Hematopoietic multipotent progenitor cell treated with erythropoietin and hydrocortisone succinate and interleukin-3 and kit ligand, for 4 days (in vitro differentiated cells): ENCODE measurements around the gene SLC11A1.

Experiments
- DNase-seq: peaks from one replicate; pipeline ENCODE4 v3.0.0-alpha.2; 2015

Gene SLC11A1

DNA sequence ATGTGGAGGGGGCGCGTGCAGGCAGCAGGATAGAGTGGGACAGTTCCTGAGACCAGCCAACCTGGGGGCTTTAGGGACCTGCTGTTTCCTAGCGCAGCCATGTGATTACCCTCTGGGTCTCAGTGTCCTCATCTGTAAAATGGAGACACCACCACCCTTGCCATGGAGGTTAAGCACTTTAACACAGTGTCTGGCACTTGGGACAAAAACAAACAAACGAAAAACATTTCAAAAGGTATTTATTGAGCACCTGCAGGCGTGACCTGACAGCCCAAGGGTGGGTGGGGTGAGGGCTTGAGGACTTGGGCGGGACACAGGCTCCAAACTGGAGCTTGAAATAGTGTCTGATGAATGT lies 13.0 kb downstream of the SLC11A1 start:
- DNase-seq: no peak

GRCh38 chr2:218395456-218395825 lies 13.4 kb downstream of the SLC11A1 start:
- peak; percentile 54 for DNase-seq

- peak; percentile 99 for DNase-seq
Measured at GRCh38 chr2:218395826-218396687, 14.0 kb downstream of the SLC11A1 start.

DNA sequence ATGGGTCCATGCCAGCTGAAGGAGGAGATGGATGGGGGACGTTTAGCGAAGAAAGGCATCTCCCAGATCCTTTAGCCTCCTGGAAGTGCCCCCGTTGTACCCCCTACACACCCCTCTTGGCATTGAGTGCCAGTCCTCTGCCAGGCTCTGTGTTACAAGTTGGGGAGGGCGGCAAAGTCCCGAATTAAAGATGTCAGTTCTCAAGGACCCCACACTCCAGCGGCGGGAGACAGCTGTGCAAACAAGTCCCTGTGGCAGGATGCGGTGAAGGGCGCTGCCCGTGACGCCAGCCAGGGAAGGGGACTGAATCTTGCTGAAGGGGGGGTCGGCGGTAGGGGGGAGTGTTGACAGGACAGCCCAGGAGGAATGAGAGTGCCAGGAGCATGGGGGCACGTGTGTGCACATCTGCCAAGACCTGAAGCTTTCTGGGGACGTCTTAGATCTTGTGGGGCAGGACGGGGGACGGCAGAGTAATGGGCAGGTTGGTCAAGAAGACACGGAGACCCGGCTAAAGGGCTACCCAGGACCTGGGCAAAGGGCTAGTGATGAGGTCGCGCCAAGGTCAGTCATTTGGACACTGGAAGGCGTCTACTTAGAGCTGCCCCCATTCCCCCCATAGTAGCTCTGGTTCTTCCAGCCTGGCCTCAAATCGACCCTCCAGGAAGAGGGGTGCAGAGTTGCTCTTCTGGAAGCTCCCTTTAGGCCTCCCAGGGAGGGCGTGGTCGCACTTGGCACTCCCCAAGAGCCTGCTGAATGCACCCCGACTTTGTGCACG lies 14.8 kb downstream of the SLC11A1 start:
- DNase-seq: peak; percentile 93

- DNase-seq: no peak
Measured at GRCh38 chr2:218397463-218397819, 15.4 kb downstream of the SLC11A1 start.

GRCh38 chr2:218397820-218398436 lies 15.9 kb downstream of the SLC11A1 start:
- peak; percentile 98 for DNase-seq

- peak; percentile 91 for DNase-seq
Measured at GRCh38 chr2:218398437-218399390, 16.6 kb downstream of the SLC11A1 start.

DNA sequence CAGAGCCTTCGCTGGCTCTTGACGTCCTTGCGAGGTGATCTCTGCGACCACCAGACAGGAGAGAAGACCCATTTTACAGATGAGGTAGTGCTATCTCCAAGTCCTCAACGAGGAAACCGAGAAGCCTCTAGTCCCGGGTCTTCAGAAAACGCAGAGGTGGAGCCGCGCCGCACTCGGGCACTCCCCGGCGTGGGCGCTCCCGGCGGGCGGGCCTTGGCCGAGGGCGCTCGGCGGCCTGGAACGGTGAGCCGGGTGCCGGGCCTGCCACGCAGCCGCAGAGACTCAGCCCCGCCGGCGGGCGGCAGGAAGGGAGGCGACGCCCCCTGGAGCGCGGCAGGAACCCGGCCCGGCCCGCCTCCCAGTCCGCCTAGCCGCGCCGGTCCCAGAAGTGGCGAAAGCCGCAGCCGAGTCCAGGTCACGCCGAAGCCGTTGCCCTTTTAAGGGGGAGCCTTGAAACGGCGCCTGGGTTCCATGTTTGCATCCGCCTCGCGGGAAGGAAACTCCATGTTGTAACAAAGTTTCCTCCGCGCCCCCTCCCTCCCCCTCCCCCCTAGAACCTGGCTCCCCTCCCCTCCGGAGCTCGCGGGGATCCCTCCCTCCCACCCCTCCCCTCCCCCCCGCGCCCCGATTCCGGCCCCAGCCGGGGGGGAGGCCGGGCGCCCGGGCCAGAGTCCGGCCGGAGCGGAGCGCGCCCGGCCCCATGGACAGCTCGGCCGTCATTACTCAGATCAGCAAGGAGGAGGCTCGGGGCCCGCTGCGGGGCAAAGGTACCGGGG lies 17.5 kb downstream of the SLC11A1 start, which contains the start of gene CTDSP1:
TSS of gene CTDSP1 (plus strand) at position 478 of the 776 bp plus-strand sequence. CDS start at position 701, 223 bp downstream.
- peak; percentile 99 for DNase-seq

- peak; percentile 72 for DNase-seq
Measured at GRCh38 chr2:218400167-218400929, 18.3 kb downstream of the SLC11A1 start.

DNA sequence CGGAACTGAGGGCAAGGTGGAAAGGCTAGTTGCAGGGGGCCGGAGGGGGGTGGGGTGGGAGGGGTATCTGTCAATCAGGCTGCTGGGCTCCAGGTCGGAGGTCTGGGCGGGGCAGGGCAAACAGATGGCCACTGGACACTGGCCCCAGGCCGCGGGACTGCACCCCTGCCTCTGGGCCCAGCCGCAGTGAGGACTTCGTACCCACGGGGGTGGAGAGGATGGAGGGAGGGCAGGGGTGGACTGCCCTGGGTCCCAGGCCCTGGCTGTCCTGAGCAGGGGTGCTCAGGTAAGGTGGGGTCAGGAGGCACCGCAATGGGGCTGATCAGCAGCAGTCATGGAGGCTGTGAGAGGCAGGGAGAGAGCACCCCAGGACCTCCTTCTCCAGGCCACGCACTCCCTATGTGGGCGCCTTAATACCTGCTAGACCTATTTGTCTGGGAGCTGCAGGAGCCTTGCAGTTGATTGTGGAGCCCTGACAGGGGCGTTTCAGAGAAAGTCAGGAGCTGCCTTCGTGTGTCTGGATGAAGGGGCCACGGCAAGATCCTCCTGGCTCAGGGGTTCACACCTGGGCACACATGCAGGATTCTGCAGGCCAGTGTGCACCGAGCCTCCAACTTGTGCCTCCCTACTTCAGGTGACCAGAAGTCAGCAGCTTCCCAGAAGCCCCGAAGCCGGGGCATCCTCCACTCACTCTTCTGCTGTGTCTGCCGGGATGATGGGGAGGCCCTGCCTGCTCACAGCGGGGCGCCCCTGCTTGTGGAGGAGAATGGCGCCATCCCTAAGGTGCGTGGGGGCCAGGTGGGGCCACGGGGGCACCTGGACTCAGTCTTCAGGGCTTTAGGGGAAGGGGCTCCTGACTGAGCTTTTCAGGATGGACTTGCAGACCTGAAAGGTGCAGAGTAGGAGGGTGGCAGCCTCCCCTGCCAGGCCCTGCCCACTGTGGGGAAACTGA lies 19.1 kb downstream of the SLC11A1 start:
- DNase-seq: no peak

DNA sequence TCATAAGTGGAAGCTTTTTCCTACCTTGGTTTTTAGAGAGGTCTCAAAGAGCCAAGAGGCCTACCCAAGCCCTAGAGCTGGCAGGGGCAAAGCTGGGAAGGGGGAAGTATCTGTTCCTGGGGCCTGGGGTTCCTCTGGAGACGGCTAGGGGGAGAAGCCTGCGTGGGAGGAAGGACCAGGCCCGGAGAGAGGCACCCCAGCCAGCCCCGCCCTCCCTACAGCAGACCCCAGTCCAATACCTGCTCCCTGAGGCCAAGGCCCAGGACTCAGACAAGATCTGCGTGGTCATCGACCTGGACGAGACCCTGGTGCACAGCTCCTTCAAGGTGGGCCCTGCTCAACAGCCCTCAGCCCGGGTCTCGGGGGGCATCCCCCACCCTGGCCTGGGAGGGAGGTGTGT lies 19.8 kb downstream of the SLC11A1 start:
- no peak for DNase-seq

DNA sequence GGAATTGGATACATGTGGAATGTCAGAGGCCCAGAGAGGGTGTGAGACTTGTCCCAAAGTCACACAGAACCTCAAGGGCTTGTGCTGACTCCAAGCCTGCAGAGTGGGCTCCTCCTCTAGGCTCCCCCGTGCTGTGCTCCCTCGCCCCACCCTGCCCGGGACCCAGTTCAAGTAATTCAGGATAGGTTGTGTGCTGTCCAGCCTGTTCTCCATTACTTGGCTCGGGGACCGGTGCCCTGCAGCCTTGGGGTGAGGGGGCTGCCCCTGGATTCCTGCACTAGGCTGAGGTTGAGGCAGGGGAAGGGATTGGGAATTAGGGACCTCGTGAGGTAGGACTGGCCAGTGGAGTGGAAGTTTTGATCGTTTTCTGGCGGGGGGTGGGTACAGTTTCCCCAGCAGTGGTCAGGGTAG lies 20.4 kb downstream of the SLC11A1 start:
- DNase-seq: no peak

GRCh38 chr2:218402911-218403411 lies 20.9 kb downstream of the SLC11A1 start:
- no peak for DNase-seq

GRCh38 chr2:218403810-218404209 lies 21.7 kb downstream of the SLC11A1 start:
- no peak for DNase-seq

DNA sequence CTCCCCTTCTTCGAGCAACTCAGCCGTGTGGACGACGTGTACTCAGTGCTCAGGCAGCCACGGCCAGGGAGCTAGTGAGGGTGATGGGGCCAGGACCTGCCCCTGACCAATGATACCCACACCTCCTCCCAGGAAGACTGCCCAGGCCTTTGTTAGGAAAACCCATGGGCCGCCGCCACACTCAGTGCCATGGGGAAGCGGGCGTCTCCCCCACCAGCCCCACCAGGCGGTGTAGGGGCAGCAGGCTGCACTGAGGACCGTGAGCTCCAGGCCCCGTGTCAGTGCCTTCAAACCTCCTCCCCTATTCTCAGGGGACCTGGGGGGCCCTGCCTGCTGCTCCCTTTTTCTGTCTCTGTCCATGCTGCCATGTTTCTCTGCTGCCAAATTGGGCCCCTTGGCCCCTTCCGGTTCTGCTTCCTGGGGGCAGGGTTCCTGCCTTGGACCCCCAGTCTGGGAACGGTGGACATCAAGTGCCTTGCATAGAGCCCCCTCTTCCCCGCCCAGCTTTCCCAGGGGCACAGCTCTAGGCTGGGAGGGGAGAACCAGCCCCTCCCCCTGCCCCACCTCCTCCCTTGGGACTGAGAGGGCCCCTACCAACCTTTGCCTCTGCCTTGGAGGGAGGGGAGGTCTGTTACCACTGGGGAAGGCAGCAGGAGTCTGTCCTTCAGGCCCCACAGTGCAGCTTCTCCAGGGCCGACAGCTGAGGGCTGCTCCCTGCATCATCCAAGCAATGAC lies 22.4 kb downstream of the SLC11A1 start:
- no peak for DNase-seq

GRCh38 chr2:218405086-218405745 lies 23.1 kb downstream of the SLC11A1 start:
- no peak for DNase-seq

- DNase-seq: peak; percentile 61
Measured at GRCh38 chr2:218405746-218406208, 23.7 kb downstream of the SLC11A1 start.
